SU-DHL-6 (cell line): Measurements from ENCODE around the gene FLII.

ENCODE experiments used
- H2AFZ ChIP-seq: fragments of 200-600 bp; sonication (generic); 2 replicates; pipeline ENCODE4 v1.6.1; 2014; ENCODE audit warnings: low read depth, mild to moderate bottlenecking, moderate library complexity, mixed read lengths, antibody characterized with exemption, low read length; ENCODE audit not compliant: severe bottlenecking
- H3F3A ChIP-seq: fragments of 200-600 bp; shearing (Covaris generic); 2 replicates; pipeline ENCODE4 v1.6.0; 2016; ENCODE audit warnings: antibody characterized with exemption, mild to moderate bottlenecking; ENCODE audit not compliant: insufficient read depth
- H3K27ac ChIP-seq: fragments of 200-600 bp; sonication (generic); 2 replicates; pipeline ENCODE4 v1.5.1; 2016; ENCODE audit warnings: low read depth, mild to moderate bottlenecking, low read length, moderate library complexity, mixed read lengths
- H3K27me3 ChIP-seq: fragments of 200-600 bp; sonication (generic), shearing (Covaris generic); 2 replicates; pipeline ENCODE4 v1.6.0; 2014; ENCODE audit warnings: mild to moderate bottlenecking, low read length
- H3K36me3 ChIP-seq: fragments of 200-600 bp; sonication (generic); 2 replicates; pipeline ENCODE4 v1.6.1; 2014; ENCODE audit warnings: mild to moderate bottlenecking, low read length, mixed read lengths
- H3K4me2 ChIP-seq: fragments of 300-600, 200-600 bp; shearing (Covaris generic), sonication (generic); 2 replicates; pipeline ENCODE4 v1.6.0; 2014; ENCODE audit warnings: low read length, low read depth, mild to moderate bottlenecking; ENCODE audit not compliant: poor library complexity, severe bottlenecking
- H3K4me3 ChIP-seq: fragments of 200-600 bp; sonication (generic); 2 replicates; pipeline ENCODE4 v1.5.1; 2014; ENCODE audit warnings: antibody characterized with exemption, low read length, mild to moderate bottlenecking, mixed read lengths; ENCODE audit not compliant: insufficient read depth, poor library complexity, severe bottlenecking
- H3K79me2 ChIP-seq: fragments of 200-600 bp; sonication (generic); 2 replicates; pipeline ENCODE4 v1.6.1; 2014; ENCODE audit warnings: mild to moderate bottlenecking, low read length, moderate library complexity; ENCODE audit not compliant: insufficient read depth
- H3K9ac ChIP-seq: fragments of 200-600 bp; sonication (generic); 2 replicates; pipeline ENCODE4 v1.7.0; 2014; ENCODE audit warnings: mild to moderate bottlenecking, low read length
- H3K9me2 ChIP-seq: fragments of 200-600 bp; sonication (generic); replicated peaks from 2 replicates; pipeline ENCODE4 v1.6.1; 2014; ENCODE audit warnings: low read length; ENCODE audit not compliant: insufficient read depth
- H3K9me3 ChIP-seq: fragments of 200-600 bp; sonication (generic); 2 replicates; pipeline ENCODE4 v1.6.1; 2014; ENCODE audit warnings: low read length, mixed read lengths; ENCODE audit not compliant: insufficient read depth
- H4K20me1 ChIP-seq: fragments of 200-600 bp; sonication (generic); 2 replicates; pipeline ENCODE4 v1.6.1; 2014; ENCODE audit warnings: low read depth, mild to moderate bottlenecking, antibody characterized with exemption, low read length, moderate library complexity, mixed read lengths
- EZH2phosphoT487 ChIP-seq: fragments of 200-600 bp; sonication (generic), shearing (Covaris generic); conservative IDR thresholded peaks from 2 replicates; pipeline ENCODE4 v1.6.1; 2018; ENCODE audit warnings: mild to moderate bottlenecking, antibody characterized with exemption, low read length, moderate library complexity, mixed read lengths
- TF ChIP-seq, protein P1 (sequence below): fragments of 200-600 bp; sonication (generic); IDR thresholded peaks from one replicate; pipeline ENCODE4 v1.5.1; 2017; ENCODE audit warnings: antibody characterized with exemption, mild to moderate bottlenecking, low read length, moderate library complexity; ENCODE audit not compliant: insufficient read depth, poor library complexity, severe bottlenecking

FLII gene

DNA sequence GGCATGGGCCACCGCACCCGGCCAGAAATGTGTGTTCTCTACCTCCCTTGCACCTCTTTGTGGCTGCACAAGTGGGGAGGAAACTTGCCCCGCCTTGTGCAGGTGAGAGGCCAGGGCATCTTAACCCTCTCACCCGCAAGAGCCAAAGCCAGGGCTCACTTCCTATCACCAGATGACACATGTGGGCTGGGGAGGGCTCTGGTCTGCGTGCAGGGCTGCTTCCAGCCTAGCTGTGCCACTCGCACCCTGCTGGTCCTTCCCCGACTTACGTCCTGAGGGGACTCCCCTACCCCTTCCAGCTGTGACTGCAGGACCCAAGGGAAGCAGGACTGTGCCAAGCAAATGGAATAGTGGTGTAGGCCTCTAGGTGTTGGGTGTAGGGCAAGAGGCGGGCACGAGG, 8.8 kb upstream of the FLII start:
- H4K20me1 ChIP-seq: no peaks in the 10 kb centered on the region
- TF ChIP-seq EZH2phosphoT487: no peak
- TF ChIP-seq, protein P1, sequence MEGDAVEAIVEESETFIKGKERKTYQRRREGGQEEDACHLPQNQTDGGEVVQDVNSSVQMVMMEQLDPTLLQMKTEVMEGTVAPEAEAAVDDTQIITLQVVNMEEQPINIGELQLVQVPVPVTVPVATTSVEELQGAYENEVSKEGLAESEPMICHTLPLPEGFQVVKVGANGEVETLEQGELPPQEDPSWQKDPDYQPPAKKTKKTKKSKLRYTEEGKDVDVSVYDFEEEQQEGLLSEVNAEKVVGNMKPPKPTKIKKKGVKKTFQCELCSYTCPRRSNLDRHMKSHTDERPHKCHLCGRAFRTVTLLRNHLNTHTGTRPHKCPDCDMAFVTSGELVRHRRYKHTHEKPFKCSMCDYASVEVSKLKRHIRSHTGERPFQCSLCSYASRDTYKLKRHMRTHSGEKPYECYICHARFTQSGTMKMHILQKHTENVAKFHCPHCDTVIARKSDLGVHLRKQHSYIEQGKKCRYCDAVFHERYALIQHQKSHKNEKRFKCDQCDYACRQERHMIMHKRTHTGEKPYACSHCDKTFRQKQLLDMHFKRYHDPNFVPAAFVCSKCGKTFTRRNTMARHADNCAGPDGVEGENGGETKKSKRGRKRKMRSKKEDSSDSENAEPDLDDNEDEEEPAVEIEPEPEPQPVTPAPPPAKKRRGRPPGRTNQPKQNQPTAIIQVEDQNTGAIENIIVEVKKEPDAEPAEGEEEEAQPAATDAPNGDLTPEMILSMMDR: no peak
- no peaks in the 10 kb centered on the region for H3K9me3 ChIP-seq
- no peak overlapping the region for H3K4me2 ChIP-seq
- H3K4me3 ChIP-seq: no peak overlapping the region
- no peaks in the 10 kb centered on the region for H3K79me2 ChIP-seq
- no peak overlapping the region for H3K27ac ChIP-seq
- H3K9ac ChIP-seq: no peak overlapping the region
- no peaks in the 10 kb centered on the region for H3K36me3 ChIP-seq
- H3K27me3 ChIP-seq: no peaks in the 10 kb centered on the region
- H3F3A ChIP-seq: no peaks in the 10 kb centered on the region
- no peaks in the 10 kb centered on the region for H3K9me2 ChIP-seq
- H2AFZ ChIP-seq: no peak overlapping the region

DNA sequence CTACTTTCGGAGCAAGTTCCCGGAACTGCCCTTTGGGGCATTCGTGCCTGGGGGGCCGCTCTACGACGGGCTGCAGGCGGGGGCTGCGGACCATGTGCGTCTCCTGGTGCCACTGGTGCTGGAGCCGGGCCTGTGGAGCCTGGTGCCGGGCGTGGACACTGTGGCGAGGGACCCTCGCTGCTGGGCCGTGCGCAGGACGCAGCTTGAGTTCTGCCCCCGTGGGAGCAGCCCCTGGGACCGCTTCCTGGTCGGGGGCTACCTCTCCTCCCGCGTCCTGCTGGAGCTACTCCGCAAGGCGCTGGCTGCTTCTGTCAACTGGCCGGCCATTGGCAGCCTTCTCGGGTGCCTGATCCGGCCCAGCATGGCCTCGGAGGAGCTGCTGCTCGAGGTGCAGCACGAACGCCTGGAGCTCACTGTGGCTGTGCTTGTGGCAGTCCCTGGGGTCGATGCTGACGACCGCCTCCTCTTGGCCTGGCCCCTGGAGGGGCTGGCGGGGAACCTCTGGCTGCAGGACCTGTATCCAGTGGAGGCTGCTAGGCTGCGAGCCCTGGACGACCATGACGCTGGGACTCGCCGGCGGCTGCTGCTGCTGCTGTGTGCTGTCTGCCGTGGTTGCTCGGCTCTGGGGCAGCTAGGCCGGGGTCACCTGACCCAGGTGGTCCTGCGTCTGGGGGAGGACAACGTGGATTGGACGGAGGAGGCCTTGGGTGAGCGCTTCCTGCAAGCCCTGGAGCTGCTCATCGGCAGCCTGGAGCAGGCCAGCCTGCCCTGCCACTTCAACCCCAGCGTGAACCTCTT, 5.5 kb upstream of the FLII start:
- no peaks in the 10 kb centered on the region for H4K20me1 ChIP-seq
- H3K27ac ChIP-seq: no peak overlapping the region
- no peak overlapping the region for H3K9ac ChIP-seq
- H3K27me3 ChIP-seq: no peaks in the 10 kb centered on the region
- no peak overlapping the region for H3K4me3 ChIP-seq
- H2AFZ ChIP-seq: no peak overlapping the region
- no peak overlapping the region for H3K4me2 ChIP-seq
- no peaks in the 10 kb centered on the region for H3K9me3 ChIP-seq
- no peaks in the 10 kb centered on the region for H3K36me3 ChIP-seq
- TF ChIP-seq, protein P1: no peak
- no peak for TF ChIP-seq EZH2phosphoT487
- H3K79me2 ChIP-seq: no peaks in the 10 kb centered on the region
- peaks cover 6% of the 10 kb centered on the region; the same call in 1 of the 2 replicates for H3F3A ChIP-seq
- no peaks in the 10 kb centered on the region for H3K9me2 ChIP-seq

DNA sequence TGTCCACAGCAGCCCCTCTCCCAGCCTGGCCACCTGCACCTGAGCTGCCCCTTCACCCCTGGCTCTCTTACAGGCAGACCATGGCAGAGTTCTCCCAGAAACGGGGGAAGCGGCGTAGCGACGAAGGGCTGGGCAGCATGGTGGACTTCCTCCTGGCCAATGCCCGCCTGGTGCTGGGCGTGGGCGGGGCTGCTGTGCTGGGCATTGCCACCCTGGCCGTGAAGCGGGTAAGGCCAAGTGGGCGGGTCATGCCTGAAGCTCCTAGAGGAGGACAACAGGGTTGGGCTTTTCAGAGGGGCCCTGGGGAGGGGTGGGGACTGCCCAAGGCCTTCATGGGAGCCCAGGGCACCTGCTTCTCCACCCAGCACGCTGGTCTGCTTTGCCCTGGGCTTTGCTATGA, 4.1 kb upstream of the FLII start:
- Histone ChIP-seq H3K4me3 (no peak overlapping the region), H3K9me3 (no peaks in the 10 kb centered on the region), H3K27ac (no peak overlapping the region), H2AFZ (no peak overlapping the region), H4K20me1 (no peaks in the 10 kb centered on the region), H3K79me2 (peaks cover 7% of the 10 kb centered on the region; the same call in 1 of the 2 replicates), H3K36me3 (no peaks in the 10 kb centered on the region), H3K9ac (no peak overlapping the region), H3K27me3 (no peaks in the 10 kb centered on the region), H3F3A (peaks cover 6% of the 10 kb centered on the region; the same call in 1 of the 2 replicates), H3K9me2 (no peaks in the 10 kb centered on the region), H3K4me2 (no peak overlapping the region)
- TF ChIP-seq, protein P1: no peak
- TF ChIP-seq EZH2phosphoT487: no peak
